Thyroid gland (tissue), 4 donors: Measurements from ENCODE around the gene ALDH2. TPM values are rescaled to one million over a fixed set of nuclear protein-coding genes. Genes with fewer than 3 reads are reported as not detected.

ENCODE experiments used
- DNase-seq, 2 donors: peaks; one replicate each; pipeline ENCODE4 v3.0.0-alpha.2; 2019
- H3K27ac ChIP-seq, 3 donors: fragments of 200-600 bp; sonication (generic); 1 replicate in 2 of 3; 2 replicates in 1 of 3; pipeline ENCODE4 v1.5.1; 2016 to 2019; ENCODE audit warnings: mild to moderate bottlenecking in 1 of 3, moderate library complexity in 1 of 3
- H3K27me3 ChIP-seq: fragments of 200-600 bp; sonication (generic); one replicate; pipeline ENCODE4 v1.5.1; 2019
- H3K36me3 ChIP-seq, 2 donors: fragments of 200-600 bp; sonication (generic); one replicate each; pipeline ENCODE4 v1.5.1; 2016 to 2019
- H3K4me1 ChIP-seq, 2 donors: fragments of 200-600 bp; sonication (generic); one replicate each; pipeline ENCODE4 v1.5.1; 2017 to 2019
- H3K4me3 ChIP-seq, 3 donors: fragments of 200-600 bp; sonication (generic); replicated peaks in 1 of 3; 1 replicate in 2 of 3; 2 replicates in 1 of 3; pipeline ENCODE4 v1.5.1; 2016; ENCODE audit warnings: mild to moderate bottlenecking in 1 of 3
- H3K9me3 ChIP-seq: fragments of 200-600 bp; sonication (generic); one replicate; pipeline ENCODE4 v1.5.1; 2017
- POLR2A ChIP-seq, 2 donors: fragments of 450-650 bp; IDR thresholded peaks; one replicate each; pipeline ENCODE4 v1.6.1; 2017; ENCODE audit warnings: antibody characterized with exemption in 2 of 2, mild to moderate bottlenecking in 2 of 2, moderate library complexity in 1 of 2
- WGBS, 2 donors: methylation state at CpG; one replicate each; pipeline ENCODE4 v1.1.5; 2017; 5-methylcytosine and 5-hydroxymethylcytosine counted together
- intact Hi-C: fragments of 100-400 bp; cut with DNase I; formaldehyde crosslinking; loops from one replicate; pipeline ENCODE4 v1.15.1; 2023
- total RNA-seq, 4 donors: library from RNA; depleted of rRNA; stranded (reverse); fragments of >200 nt; gene quantifications; one replicate each; pipeline ENCODE4 v1.2.3, GENCODE V29; 2016
- TF ChIP-seq, protein P1 (sequence below), 6 experiments: fragments of 200-600 bp in 3 of 6; fragments of 450-650 bp in 3 of 6; sonication (generic) in 3 of 6; IDR thresholded peaks; one replicate each; pipeline ENCODE4 v1.5.1; 2016 to 2019; ENCODE audit warnings: antibody characterized with exemption in 6 of 6, mild to moderate bottlenecking in 2 of 6, inconsistent platforms in 1 of 6, moderate library complexity in 1 of 6

ALDH2 gene
- total RNA-seq, 4 donors from 2014 or later: 90.7 to 112 (median 97.8) TPM

DNA sequence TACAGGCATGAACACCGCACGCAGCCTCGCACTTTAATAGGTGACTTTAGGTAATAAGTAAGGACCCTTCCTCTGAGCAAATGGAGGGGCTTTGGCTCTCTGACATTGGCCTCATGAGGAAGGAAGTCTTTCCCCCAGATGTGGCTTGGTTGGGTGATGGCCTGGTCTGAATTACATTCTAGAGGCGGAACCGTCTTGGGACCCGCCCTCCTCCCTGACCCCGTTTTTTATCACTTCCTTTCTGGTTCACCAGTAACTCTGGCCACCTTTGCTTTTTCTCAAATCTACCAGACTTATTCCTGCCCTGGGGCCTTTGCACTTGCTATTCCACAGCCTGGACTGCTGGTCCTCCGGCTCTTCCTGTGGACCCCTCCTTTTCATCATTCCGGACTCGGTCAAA, 13.4 kb downstream of the ALDH2 start:
- Histone ChIP-seq H3K27ac (no peak overlapping the region), H3K36me3 (peaks cover 22 to 31% of the 10 kb centered on the region in 2 donors), H3K4me3 (no peak overlapping the region), H3K9me3 (no peaks in the 10 kb centered on the region), H3K27me3 (no peaks in the 10 kb centered on the region), H3K4me1 (peaks cover 10 to 23% of the 10 kb centered on the region in 2 donors)
- WGBS, 2 donors: 91 to 92% methylated on average over 10 of the region's 10 CpGs
- intact Hi-C loops: no loop called here
- DNase-seq: no peak
- TF ChIP-seq, protein P1, sequence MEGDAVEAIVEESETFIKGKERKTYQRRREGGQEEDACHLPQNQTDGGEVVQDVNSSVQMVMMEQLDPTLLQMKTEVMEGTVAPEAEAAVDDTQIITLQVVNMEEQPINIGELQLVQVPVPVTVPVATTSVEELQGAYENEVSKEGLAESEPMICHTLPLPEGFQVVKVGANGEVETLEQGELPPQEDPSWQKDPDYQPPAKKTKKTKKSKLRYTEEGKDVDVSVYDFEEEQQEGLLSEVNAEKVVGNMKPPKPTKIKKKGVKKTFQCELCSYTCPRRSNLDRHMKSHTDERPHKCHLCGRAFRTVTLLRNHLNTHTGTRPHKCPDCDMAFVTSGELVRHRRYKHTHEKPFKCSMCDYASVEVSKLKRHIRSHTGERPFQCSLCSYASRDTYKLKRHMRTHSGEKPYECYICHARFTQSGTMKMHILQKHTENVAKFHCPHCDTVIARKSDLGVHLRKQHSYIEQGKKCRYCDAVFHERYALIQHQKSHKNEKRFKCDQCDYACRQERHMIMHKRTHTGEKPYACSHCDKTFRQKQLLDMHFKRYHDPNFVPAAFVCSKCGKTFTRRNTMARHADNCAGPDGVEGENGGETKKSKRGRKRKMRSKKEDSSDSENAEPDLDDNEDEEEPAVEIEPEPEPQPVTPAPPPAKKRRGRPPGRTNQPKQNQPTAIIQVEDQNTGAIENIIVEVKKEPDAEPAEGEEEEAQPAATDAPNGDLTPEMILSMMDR (IDR thresholded peaks at IDR 0.05): no peak
- TF ChIP-seq POLR2A (IDR thresholded peaks at IDR 0.05): no peak

DNA sequence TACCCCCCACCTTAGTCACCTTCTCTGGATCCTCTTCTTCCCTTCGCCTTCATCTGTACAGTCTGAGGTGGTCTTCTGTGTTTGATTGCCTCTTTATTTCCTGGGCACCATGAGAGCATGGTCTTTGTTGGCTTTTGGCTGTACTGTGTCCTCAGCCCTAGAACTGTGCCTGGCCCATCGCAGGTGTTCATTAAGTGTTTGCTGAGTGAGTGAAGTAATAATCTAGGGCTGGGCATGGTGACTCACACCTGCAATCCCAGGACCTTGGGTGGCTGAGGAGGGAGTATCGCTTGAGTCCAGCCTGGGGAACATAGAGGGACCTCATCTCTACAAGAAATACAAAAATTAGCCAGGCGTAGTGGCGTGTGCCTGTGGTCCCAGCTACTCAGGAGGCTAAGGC, 13.9 kb downstream of the ALDH2 start:
- WGBS, 2 donors: 94 to 96% methylated on average over 5 of the region's 5 CpGs

DNA sequence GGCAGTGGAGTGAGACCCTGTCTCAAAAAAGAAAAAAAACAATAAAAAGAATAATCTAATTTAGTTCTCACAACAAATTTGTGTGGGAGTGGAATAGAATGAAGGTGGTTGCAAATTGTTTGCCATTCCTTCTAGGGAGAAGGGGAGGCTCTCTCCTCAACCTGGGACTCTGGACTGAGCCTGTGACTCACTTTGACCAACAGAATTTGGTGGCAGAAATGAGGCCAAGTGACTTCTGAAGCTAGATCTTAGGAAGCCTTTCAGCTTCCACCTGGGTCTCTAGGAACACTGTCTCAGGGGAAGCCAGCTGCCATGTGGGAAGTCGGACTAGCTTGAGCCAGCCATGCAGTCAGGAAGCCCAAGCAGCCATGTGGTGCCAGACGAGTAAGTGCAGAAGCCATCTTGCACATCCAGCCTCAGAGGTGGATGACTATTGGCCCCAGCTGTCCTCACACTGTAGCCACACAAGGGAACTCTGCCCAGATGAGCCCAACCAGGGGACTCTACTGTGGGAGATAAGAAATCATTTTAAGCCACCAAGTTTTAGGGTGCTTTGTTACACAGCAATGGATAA, 14.4 kb downstream of the ALDH2 start:
- 83 to 100% methylated on average over 1 to 2 of the region's 2 CpGs for WGBS, 2 donors
- no peak for TF ChIP-seq POLR2A (IDR thresholded peaks at IDR 0.05)
- TF ChIP-seq, protein P1 (IDR thresholded peaks at IDR 0.05): no peak
- Histone ChIP-seq H3K27me3 (no peaks in the 10 kb centered on the region), H3K4me1 (peaks cover 4 to 13% of the 10 kb centered on the region in 2 donors), H3K36me3 (peaks cover 27 to 34% of the 10 kb centered on the region in 2 donors), H3K27ac (no peak overlapping the region), H3K9me3 (no peaks in the 10 kb centered on the region), H3K4me3 (no peak overlapping the region)
- no peak for DNase-seq
- intact Hi-C loops: no loop called here

More for the DNA sequence above, 13.9 kb downstream of the ALDH2 start:
- peaks cover 9 to 18% of the 10 kb centered on the region in 2 donors for H3K4me1 ChIP-seq
- H3K4me3 ChIP-seq: no peak overlapping the region
- H3K36me3 ChIP-seq: peaks cover 27 to 34% of the 10 kb centered on the region in 2 donors
- no peaks in the 10 kb centered on the region for H3K27me3 ChIP-seq
- no peaks in the 10 kb centered on the region for H3K9me3 ChIP-seq
- no peak for DNase-seq
- intact Hi-C loops: no loop called here
- H3K27ac ChIP-seq: no peak overlapping the region
- TF ChIP-seq POLR2A (IDR thresholded peaks at IDR 0.05): no peak
- TF ChIP-seq, protein P1 (IDR thresholded peaks at IDR 0.05): no peak

DNA sequence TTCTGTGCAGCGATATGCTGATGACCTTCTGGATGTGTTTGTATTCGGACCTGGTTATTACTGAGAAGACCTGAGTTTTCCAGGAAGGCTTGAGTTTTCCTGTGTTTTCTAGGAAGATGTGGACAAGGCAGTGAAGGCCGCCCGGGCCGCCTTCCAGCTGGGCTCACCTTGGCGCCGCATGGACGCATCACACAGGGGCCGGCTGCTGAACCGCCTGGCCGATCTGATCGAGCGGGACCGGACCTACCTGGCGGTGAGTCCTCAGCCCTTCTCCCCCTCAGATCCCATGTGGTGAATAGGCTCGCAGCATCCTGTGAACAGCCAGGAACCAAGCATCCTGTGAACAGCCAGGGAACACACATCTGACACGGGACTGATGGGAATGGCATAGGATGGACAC, 16.3 kb downstream of the ALDH2 start:
- H3K27ac ChIP-seq: no peak overlapping the region
- H3K9me3 ChIP-seq: no peaks in the 10 kb centered on the region
- peaks cover 27 to 34% of the 10 kb centered on the region in 2 donors for H3K36me3 ChIP-seq
- intact Hi-C loops: no loop called here
- DNase-seq: no peak
- WGBS, 2 donors: 93 to 96% methylated on average over 14 to 15 of the region's 17 CpGs
- H3K4me3 ChIP-seq: no peak overlapping the region
- no peaks in the 10 kb centered on the region for H3K4me1 ChIP-seq
- TF ChIP-seq POLR2A (IDR thresholded peaks at IDR 0.05): no peak
- TF ChIP-seq, protein P1 (IDR thresholded peaks at IDR 0.05): no peak
- H3K27me3 ChIP-seq: no peaks in the 10 kb centered on the region

DNA sequence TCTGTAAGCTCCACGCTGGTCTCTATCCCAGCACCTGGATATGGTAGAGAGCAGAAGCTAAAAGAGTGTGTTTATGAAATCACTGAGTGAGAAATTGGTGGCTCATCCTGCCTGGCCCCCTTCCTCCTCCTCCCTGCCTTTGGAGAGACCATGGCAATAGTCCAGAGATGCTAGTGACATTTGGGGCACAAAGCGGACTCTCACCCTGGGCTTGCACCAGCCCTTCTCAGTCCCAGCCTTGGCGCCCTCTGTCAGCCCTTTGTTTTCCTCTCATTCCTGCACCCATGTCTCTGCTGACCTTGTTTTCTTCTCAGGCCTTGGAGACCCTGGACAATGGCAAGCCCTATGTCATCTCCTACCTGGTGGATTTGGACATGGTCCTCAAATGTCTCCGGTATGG, 18.2 kb downstream of the ALDH2 start:
- no peak for DNase-seq
- intact Hi-C loops: no loop called here
- Histone ChIP-seq H3K9me3 (no peaks in the 10 kb centered on the region), H3K36me3 (peaks cover 32 to 40% of the 10 kb centered on the region in 2 donors), H3K27me3 (no peaks in the 10 kb centered on the region), H3K27ac (no peak overlapping the region), H3K4me3 (no peak overlapping the region), H3K4me1 (no peaks in the 10 kb centered on the region)
- WGBS, 2 donors: 97 to 100% methylated on average over 4 of the region's 4 CpGs
- no peak for TF ChIP-seq POLR2A (IDR thresholded peaks at IDR 0.05)
- TF ChIP-seq, protein P1 (IDR thresholded peaks at IDR 0.05): no peak
